ENCODE results near the gene ANKRD17.

The ANKRD17 gene

DNA sequence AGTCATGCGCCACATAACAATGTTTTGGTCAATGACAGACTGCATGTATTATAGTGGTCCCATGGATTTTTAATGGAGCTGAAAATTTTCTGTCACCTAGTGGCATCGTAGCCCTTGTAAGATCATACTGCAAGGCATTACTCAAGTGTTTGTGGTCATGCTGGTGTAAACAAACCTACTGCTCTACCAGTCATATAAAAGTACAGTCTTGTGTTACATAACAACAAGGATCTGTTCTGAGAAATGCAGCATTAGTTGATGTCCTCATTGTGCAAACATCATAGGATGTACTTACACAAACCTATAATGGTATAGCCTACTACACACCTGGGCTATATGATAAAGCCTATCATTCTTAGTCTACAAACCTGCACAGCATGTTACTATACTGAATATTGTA, 223.7 kb downstream of the ANKRD17 start:
- no peak for FAIRE-seq

GRCh38 chr4:73028621-73029020, 230.0 kb downstream of the ANKRD17 start:
- no peak for FAIRE-seq
